22Rv1 (cell line): ENCODE measurements around the gene MBNL2.

ENCODE experiments used
- CTCF ChIP-seq: fragments of 450-650 bp; IDR thresholded peaks from 2 replicates; pipeline ENCODE4 v1.5.1; 2017; ENCODE audit warnings: mild to moderate bottlenecking
- ZFX ChIP-seq: fragments of 450-650 bp; IDR thresholded peaks from 2 replicates; pipeline ENCODE4 v1.6.1; 2017; ENCODE audit warnings: antibody characterized with exemption, borderline replicate concordance

GRCh38 chr13:97334690-97335089 lies 112.6 kb downstream of the MBNL2 start:
- TF ChIP-seq ZFX (no peak), CTCF (no peak)
